Stimulated activated effector memory CD8-positive, alpha-beta T cell treated with anti-CD3 and anti-CD28 coated beads, Interleukin-12 subunit alpha, Interleukin-12 subunit beta, amount 100 ng/mL, for 72 hours (primary cell): ENCODE results near the gene SIK2.

Source experiments
- ATAC-seq: fragments of 150-1000 bp; cut with Tn5 transposase; 2 replicates; pipeline ENCODE4 v1.10.0; 2021
- DNase-seq, 2 donors: peaks; one replicate each; pipeline ENCODE4 v3.0.0; 2021 to 2022; ENCODE audit warnings: low spot score in 2 of 2
- H3K27ac Mint-ChIP-seq: one replicate; pipeline ENCODE4 v1.8.0; 2022; ENCODE audit warnings: mild to moderate bottlenecking, mixed read lengths
- H3K36me3 Mint-ChIP-seq: one replicate; pipeline ENCODE4 v1.8.0; 2022; ENCODE audit warnings: mild to moderate bottlenecking, mixed read lengths
- H3K4me1 Mint-ChIP-seq: one replicate; pipeline ENCODE4 v1.8.0; 2022; ENCODE audit warnings: mixed read lengths
- H3K4me3 Mint-ChIP-seq: one replicate; pipeline ENCODE4 v1.8.0; 2022; ENCODE audit warnings: mild to moderate bottlenecking, mixed read lengths
- H3K9me3 Mint-ChIP-seq: one replicate; pipeline ENCODE4 v1.8.0; 2022; ENCODE audit warnings: mixed read lengths

SIK2 gene

DNA sequence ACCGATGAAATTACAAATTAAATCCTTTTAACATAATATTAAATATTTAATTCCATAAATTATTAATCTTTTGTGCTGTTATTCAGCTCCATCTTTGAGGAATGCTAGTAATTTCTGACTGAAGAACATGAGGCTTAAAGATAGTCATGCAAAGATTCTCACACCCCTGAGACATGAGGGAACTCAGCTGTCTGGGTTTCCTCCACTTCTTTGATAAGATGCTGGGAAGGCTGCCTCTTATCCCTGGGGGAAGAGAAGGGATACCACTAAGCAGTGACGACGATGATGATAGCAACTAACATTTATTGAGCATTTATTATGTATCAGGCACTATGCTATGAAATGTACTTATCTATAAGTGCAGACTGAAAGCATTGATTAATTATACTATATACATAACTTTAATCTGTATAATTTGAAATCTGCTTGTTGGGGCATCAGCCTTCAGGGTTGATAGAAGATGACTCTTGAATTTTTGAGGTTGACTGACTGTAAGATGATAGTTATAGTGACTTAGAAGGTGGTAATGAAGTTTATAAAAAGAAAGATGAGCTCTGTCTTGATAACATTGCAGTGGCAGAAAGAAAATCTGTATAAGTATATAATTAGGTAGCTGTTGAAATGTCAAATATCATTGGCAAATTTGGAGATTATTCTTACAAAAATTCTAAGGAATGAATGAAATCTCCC is 78.4 kb downstream of the SIK2 start:
- Mint-ChIP-seq H3K9me3 (no peaks in the 10 kb centered on the region), H3K36me3 (peaks cover 7% of the 10 kb centered on the region), H3K4me3 (no peak overlapping the region), H3K27ac (no peak overlapping the region), H3K4me1 (no peaks in the 10 kb centered on the region)
- DNase-seq (no peak), ATAC-seq (no peak)

DNA sequence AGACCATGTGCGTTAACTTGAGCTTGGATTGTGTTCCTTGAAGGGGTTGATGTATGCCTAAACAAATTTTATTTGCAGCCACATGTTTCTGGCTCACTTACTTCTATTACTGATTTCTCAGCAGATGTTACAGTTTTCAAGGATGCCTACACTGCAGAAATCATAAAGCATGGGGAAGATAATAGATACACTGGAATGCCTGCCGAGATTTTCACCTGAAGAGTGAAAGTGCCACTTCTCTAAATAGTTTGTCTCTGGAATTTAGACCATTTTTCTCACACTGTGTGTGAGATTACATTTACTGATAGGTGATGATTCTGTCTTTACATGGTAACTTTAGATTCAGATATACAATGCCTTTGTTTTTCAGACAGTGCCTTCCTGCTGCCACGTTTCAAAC is 81.6 kb downstream of the SIK2 start:
- DNase-seq (no peak), ATAC-seq (no peak)
- H3K4me3 Mint-ChIP-seq: no peak overlapping the region
- no peaks in the 10 kb centered on the region for H3K9me3 Mint-ChIP-seq
- H3K4me1 Mint-ChIP-seq: no peaks in the 10 kb centered on the region
- H3K36me3 Mint-ChIP-seq: peaks cover 18% of the 10 kb centered on the region
- H3K27ac Mint-ChIP-seq: no peak overlapping the region

DNA sequence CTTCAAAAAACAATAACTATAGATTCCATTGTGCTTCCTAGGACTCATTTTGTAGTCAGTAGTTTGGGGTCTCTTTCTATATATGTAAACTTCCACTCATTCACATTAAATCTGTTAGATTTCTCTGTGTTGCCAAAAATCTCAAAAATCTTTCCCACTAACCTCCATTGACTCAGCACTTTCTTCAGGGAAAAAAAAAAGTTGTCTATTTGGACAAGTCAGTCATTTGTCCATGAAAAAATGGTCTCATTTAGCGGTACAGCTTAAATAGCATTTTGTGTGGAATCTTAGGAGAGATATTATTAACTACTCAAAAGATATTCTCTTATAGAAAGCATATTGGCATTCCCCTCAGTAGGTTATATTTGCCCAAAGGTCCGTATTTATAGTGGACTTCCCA is 82.0 kb downstream of the SIK2 start:
- Mint-ChIP-seq H3K9me3 (no peaks in the 10 kb centered on the region), H3K27ac (no peak overlapping the region)
- no peak for ATAC-seq

DNA sequence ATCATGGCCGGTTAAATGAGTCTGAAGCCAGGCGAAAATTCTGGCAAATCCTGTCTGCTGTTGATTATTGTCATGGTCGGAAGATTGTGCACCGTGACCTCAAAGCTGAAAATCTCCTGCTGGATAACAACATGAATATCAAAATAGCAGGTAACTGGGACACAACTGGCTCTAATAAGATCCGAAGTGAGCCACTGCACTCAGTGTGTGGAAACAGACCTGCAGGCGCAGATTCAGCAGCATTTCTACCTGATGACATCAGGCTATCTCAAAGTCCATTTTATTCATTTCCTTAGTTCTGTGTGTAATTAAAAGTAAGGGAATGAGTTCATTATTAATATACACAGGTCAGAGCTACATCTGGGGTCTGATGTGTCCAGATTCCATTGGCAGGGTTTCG is 85.8 kb downstream of the SIK2 start:
- Mint-ChIP-seq H3K4me1 (no peaks in the 10 kb centered on the region), H3K4me3 (no peak overlapping the region), H3K27ac (no peak overlapping the region), H3K9me3 (no peaks in the 10 kb centered on the region), H3K36me3 (peaks cover 36% of the 10 kb centered on the region)
- no peak for DNase-seq
- ATAC-seq: no peak

More for the DNA sequence above, 82.0 kb downstream of the SIK2 start:
- Mint-ChIP-seq H3K4me1 (no peaks in the 10 kb centered on the region), H3K36me3 (peaks cover 18% of the 10 kb centered on the region), H3K4me3 (no peak overlapping the region)
- DNase-seq: no peak

DNA sequence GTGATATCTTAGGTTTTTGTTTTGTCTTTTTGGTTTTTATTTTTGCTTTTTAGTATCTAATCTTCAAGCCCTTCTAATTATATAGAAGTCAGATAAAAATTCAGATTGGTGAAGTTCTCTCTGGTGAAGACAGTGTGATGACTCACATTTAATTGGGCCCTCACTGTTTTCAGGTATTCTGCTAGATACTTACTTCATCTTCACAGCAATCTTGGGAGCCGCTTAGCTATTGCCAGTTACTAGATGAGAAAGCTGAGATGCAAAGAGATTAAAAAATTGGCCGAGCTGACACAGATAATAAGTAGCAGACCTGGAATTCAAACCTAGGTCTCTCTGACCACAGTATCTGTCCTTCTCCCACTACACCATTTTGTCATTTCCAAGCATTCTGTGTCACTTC is 88.9 kb downstream of the SIK2 start:
- Mint-ChIP-seq H3K9me3 (no peaks in the 10 kb centered on the region), H3K4me1 (no peaks in the 10 kb centered on the region), H3K36me3 (peaks cover 29% of the 10 kb centered on the region), H3K27ac (no peak overlapping the region), H3K4me3 (no peak overlapping the region)
- DNase-seq (no peak), ATAC-seq (no peak)

DNA sequence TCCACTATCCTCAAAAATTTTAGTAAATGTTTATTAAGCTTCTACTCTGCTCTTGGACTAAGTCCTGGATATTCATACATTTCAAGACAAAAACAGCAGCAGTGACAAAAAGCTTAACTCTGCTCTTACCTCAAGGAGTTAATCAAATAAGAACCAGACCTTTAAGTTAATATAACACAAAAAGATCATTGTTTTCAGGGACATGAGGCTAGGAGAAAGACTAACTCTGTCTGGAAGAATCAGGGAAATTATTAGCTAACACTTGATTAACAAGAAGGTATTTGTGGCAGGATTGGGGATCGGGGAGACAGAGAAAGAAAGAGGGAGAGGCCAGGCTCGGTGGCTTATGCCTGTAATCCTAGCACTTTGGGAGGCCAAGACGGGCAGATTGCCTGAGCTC is 89.5 kb downstream of the SIK2 start:
- no peaks in the 10 kb centered on the region for H3K4me1 Mint-ChIP-seq
- peaks cover 29% of the 10 kb centered on the region for H3K36me3 Mint-ChIP-seq
- H3K9me3 Mint-ChIP-seq: no peaks in the 10 kb centered on the region
- no peak for ATAC-seq
- DNase-seq: no peak
- H3K4me3 Mint-ChIP-seq: no peak overlapping the region
- H3K27ac Mint-ChIP-seq: no peak overlapping the region

DNA sequence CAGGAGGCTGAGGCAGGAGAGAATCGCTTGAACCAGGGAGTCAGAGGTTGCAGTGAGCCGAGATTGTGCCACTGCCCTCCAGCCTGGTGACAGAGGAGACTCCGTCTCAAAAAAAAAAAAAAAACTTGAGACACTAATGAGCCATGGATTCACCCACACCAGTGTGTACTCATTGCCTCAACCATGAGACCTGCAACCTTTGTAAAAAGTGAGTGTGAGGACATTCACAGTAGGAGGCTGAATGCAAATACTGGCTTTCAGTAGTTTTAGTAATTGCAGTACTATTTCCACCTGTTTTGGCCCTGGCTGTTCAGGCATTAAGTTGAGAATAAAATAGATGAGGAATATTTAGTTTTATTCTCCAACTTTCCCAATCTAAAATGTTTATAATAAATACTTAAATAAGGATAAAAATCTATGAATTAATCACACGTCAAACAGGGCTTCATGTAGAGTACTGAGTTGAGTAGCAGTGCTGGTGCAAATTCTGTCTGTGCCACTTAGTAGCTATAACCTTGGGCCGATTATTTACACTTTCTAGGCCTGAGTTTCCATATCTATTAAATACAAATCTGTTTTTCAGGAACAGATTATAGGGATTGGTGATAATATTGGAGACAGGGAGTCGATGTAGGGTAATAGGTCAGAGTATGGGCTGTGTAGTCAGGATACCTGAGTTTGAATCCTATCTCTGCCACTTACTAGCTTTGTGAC is 91.1 kb downstream of the SIK2 start:
- H3K9me3 Mint-ChIP-seq: no peaks in the 10 kb centered on the region
- no peak for DNase-seq
- H3K27ac Mint-ChIP-seq: no peak overlapping the region
- H3K36me3 Mint-ChIP-seq: peaks cover 26% of the 10 kb centered on the region
- H3K4me3 Mint-ChIP-seq: no peak overlapping the region
- ATAC-seq: no peak
- peaks cover under 1% of the 10 kb centered on the region for H3K4me1 Mint-ChIP-seq

DNA sequence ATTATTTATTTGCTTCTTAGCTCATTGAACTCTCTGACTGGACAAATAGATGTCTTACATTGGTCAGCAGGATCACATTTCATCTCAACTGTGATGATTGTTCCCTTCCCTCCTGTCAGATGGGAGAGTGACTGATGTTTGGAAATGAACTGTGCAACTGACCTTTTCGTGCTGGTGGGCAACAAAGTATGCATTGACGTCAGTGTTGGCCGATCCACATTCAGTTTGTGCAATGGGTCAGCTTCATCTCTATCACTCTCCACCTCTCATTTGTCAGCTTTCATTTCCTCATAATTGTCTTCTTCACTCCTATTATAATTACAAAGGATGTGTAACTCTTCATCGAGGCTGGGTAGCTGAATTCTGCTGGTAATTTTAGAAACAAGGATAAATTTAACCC is 92.6 kb downstream of the SIK2 start:
- no peak for DNase-seq
- no peak overlapping the region for H3K27ac Mint-ChIP-seq
- no peak overlapping the region for H3K4me3 Mint-ChIP-seq

DNA sequence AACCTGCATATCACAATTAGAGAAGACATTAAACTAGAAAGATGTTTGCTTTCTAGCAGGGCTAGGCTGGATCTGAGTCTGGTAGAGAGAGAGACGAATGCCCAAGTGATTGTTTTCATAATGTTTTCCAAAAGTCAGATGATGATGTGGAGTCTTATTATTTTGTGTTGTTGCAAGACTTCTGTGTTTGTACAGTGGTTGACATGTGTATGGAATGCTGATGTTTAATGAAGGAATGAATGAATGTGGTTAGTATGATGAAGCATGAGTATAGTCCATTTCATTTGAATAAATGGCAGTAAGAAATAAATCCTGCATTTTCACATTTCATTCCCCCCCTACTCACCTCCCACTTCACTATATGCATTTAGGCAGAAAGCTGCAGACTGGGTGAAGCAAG is 94.3 kb downstream of the SIK2 start:
- DNase-seq: no peak
- ATAC-seq: no peak
- Mint-ChIP-seq H3K4me3 (no peak overlapping the region), H3K36me3 (peaks cover 15% of the 10 kb centered on the region), H3K27ac (no peak overlapping the region), H3K9me3 (no peaks in the 10 kb centered on the region), H3K4me1 (peaks cover 12% of the 10 kb centered on the region)

More for the DNA sequence above, 92.6 kb downstream of the SIK2 start:
- peaks cover 12% of the 10 kb centered on the region for H3K4me1 Mint-ChIP-seq
- no peaks in the 10 kb centered on the region for H3K9me3 Mint-ChIP-seq
- no peak for ATAC-seq
- peaks cover 23% of the 10 kb centered on the region for H3K36me3 Mint-ChIP-seq

DNA sequence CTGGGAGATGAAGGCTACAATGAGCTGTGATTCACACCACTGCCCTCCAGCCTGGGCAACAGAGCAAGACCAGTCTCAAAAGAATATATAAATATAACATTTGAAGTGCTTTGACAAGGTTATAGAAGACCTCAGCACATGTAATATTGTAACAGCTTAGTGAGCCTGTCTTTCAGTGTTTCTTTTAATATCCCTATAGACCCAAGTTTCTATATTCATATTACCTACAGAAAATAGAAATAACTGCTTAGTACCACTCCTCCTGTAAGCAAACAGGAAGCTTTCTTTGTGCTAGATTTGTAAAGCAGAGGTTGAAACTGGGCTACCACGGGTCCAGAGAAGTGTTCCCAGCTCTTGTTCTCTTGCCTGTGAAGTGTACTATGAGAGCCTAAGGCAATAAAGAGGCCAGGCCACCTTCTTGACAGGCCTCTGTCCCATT is 95.7 kb downstream of the SIK2 start:
- peaks cover 12% of the 10 kb centered on the region for H3K4me1 Mint-ChIP-seq
- DNase-seq (no peak), ATAC-seq (no peak)
- no peak overlapping the region for H3K4me3 Mint-ChIP-seq
- peak overlapping the region; percentile 40 for H3K27ac Mint-ChIP-seq
- H3K36me3 Mint-ChIP-seq: peaks cover 8% of the 10 kb centered on the region
- H3K9me3 Mint-ChIP-seq: no peaks in the 10 kb centered on the region

DNA sequence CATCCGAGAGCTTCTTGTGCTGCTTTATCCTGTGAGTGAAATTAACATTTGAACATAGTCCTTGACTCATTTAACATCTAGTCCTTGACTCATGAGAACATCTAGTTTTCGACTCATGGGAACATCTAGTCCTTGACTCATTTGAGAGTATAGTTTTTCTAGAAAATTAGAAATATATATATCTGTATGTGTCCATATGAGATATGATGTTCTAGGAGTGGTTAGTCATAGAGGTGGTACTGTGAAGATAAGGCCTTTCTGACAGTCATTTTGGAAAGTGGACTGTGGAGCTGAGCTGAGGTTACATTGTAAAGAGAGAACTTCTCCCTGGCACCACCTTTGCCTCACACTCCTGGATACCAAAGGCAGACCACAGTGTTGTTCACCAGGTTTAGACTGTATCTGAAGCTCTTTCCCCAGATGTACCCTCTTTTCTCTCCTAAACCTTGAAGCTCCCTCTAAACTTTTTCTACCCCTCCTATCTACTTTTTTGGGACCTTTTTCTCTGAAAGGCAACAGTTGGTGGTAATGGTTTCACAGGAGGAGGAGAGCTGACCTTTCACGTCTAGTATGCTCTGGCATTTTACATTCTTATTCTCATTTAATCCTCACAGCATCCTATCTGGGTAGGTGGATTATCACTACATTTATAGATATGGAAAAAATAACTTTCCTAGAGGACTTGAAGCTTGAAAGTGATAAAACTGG is 96.8 kb downstream of the SIK2 start:
- Mint-ChIP-seq H3K4me3 (no peak overlapping the region), H3K4me1 (peaks cover 12% of the 10 kb centered on the region), H3K36me3 (peaks cover 18% of the 10 kb centered on the region), H3K27ac (no peak overlapping the region), H3K9me3 (no peaks in the 10 kb centered on the region)
- ATAC-seq (peak; percentile 91), DNase-seq (no peak)

DNA sequence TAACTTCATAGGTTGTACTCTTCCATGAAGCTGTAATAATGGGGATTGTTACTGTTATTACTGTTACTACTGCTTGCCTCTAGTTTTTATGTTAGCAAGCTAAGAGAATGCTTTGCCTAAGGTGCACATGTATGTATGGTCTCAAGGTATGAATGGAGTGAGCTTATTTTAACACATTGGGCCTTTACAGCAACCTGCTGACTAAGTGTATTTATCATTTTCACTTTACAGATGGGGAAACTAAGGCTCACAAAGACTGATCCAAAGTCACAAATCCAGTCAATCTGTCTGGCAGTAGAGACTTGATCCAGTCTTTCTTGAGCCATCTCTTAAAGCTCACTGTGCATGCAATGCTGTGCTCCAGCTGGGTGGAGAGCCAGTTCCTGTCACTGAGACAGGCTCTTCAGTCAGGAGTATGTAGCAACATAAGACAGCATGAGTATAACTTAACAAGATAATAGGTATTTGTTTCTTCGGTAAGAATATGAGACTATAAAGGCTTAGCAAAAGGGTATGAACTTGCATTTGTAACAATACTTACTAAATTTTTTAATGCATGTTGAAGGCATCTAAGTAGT is 97.4 kb downstream of the SIK2 start:
- Mint-ChIP-seq H3K4me3 (no peak overlapping the region), H3K36me3 (peaks cover 25% of the 10 kb centered on the region), H3K9me3 (no peaks in the 10 kb centered on the region), H3K4me1 (peaks cover 12% of the 10 kb centered on the region), H3K27ac (no peak overlapping the region)
- DNase-seq: no peak
- ATAC-seq: no peak

DNA sequence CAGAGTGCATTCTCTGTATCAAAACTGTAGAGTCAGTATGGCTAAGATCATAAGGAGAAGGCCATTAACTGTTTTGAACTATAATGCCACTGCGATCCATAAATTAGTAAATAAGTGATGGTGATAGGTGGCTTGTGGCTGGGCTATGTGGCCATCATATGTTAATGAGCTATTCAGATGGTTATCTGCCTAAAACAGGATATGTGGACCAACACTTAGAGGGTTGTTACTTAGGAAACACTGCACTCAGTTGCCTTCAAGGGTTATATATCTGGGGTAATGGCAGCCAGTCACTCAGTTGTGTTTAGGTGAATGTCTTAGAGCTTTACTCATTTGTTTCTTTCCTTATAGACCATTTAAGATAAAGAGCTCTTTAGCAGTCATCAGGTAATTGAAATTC is 97.9 kb downstream of the SIK2 start:
- Mint-ChIP-seq H3K4me3 (no peak overlapping the region), H3K36me3 (peaks cover 30% of the 10 kb centered on the region), H3K4me1 (peaks cover 12% of the 10 kb centered on the region), H3K27ac (no peak overlapping the region), H3K9me3 (no peaks in the 10 kb centered on the region)
- DNase-seq (no peak), ATAC-seq (no peak)

DNA sequence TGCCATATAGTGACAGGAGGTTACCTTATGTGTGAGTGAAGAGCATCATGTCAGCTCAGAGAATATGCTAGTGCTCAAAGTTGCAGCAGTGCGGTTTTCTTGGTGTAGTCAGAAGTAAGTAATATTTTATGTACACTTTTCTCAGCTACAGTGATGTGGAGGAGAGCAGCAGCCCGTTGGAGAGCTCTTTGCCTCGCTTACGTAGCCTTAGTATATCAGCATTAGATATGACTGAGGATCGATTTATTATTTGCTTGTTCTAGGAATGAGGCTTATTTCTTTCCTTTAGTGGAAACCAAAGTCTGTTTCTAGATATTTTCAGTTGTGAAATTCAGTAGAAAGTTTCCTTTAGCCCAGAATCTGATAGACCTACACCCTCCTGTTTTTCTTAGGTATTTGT is 100.4 kb downstream of the SIK2 start:
- Mint-ChIP-seq H3K4me1 (peaks cover 12% of the 10 kb centered on the region), H3K4me3 (no peak overlapping the region), H3K9me3 (no peaks in the 10 kb centered on the region), H3K27ac (no peak overlapping the region), H3K36me3 (peaks cover 48% of the 10 kb centered on the region)
- DNase-seq: no peak
- no peak for ATAC-seq

DNA sequence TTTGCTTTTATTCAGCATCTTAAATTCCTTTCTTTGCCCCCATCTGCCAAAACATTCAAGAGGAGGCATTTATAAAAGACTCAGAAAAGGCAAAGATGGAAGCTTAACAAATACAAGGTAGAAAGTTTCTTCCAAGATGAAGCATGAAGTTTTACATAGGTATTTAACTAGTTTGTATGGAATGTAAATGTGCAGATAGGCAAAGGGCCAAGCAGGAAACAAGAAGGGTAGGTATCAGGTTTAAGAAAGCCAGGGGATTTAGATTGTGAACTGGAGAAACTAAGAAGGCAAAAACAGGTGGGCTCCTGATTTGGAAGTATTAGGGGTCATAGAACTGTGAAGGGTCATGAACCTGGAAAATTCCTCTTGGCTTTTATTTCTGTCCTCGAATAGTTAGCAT is 101.3 kb downstream of the SIK2 start:
- no peaks in the 10 kb centered on the region for H3K9me3 Mint-ChIP-seq
- peaks cover 10% of the 10 kb centered on the region for H3K4me1 Mint-ChIP-seq
- DNase-seq (no peak), ATAC-seq (no peak)
- H3K27ac Mint-ChIP-seq: peak overlapping the region; percentile 38
- H3K36me3 Mint-ChIP-seq: peaks cover 49% of the 10 kb centered on the region
- H3K4me3 Mint-ChIP-seq: no peak overlapping the region
